Limb (tissue), 2 donors: ENCODE results near the gene AGRN.
"Not testable (repeated sequence)": the region's sequence is repeated elsewhere in the genome, so short reads cannot be mapped to it uniquely, and the experiment has no call there.

Experiments
- DNase-seq, 2 donors: peaks; one replicate each; pipeline ENCODE4 v3.0.0-alpha.2; 2016; ENCODE audit errors: extremely low spot score in 2 of 2

Gene AGRN

GRCh38 chr1:1065265-1065939 lies 45.5 kb downstream of the AGRN start:
- DNase-seq, result no peak

DNA sequence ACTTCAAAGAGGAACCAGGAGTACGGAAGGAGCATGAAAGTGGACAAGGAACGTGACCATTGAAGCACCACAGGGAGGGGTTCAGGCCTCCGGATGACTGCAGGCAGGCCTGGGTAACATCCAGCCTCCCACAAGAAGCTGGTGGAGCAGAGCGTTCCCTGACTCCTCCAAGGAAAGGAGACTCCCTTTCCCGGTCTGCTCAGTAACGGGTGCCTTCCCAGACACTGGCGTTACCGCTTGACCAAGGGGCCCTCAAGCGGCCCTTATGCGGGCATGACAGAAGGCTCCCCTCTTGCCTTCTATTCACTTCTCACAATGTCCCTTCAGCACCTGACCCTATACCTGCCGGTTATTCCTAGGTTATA lies 46.0 kb downstream of the AGRN start:
- not testable (repeated sequence) for DNase-seq

- no peak for DNase-seq
Measured at GRCh38 chr1:1066403-1067283, 46.7 kb downstream of the AGRN start.

DNA sequence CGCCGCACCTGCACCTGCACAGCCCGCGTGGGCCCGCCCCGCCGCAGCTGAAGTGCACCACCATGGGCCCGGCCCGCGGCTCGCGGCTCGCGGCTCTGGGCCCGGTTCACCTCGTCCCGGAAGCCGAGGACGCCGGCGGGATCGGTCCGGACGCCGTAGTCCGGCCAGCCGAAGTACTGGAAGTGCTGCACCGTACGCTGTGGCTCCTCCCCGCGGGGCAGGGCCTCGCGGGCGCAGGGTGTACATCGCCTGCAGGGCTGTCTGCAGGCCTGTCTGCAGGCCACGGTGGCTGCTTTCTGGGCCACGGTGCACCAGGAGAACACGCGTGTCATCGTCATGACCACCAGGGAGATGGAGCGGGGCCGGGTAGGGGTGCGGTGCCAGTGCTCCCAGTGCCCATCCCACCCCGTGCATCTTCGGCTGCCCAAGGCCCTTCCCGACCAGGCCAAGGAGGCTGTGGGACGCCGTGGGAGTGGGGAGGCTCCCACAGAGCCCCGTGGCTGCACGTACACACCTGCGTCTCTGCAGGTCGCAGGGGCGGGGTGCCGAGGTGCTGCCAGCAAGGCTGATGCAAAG lies 47.5 kb downstream of the AGRN start:
- DNase-seq, result no peak

- DNase-seq, result no peak
Measured at GRCh38 chr1:1067860-1068516, 48.1 kb downstream of the AGRN start.

DNA sequence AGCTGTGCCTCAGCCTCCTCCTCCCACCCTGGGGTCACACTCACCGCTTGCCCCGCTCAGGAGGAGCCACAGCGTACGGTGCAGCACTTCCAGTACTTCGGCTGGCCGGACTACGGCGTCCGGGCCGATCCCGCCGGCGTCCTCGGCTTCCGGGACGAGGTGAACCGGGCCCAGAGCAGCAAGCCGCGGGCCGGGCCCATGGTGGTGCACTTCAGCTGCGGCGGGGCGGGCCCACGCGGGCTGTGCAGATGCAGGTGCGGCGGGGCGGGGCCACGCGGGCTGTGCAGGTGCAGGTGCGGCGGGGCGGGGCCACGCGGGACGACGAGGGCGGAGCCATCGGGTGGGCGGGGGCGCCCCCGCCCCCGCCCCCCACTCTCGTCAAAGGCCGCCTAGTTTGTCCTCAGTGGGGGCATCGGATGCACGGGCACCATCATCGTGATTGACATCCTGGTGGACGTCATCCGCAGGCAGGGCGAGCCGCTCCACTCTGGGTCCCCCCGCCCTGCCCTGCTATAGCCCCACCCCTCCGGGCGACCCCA lies 48.7 kb downstream of the AGRN start:
- DNase-seq, result peak in 1 of 2 donors; percentile 62

DNA sequence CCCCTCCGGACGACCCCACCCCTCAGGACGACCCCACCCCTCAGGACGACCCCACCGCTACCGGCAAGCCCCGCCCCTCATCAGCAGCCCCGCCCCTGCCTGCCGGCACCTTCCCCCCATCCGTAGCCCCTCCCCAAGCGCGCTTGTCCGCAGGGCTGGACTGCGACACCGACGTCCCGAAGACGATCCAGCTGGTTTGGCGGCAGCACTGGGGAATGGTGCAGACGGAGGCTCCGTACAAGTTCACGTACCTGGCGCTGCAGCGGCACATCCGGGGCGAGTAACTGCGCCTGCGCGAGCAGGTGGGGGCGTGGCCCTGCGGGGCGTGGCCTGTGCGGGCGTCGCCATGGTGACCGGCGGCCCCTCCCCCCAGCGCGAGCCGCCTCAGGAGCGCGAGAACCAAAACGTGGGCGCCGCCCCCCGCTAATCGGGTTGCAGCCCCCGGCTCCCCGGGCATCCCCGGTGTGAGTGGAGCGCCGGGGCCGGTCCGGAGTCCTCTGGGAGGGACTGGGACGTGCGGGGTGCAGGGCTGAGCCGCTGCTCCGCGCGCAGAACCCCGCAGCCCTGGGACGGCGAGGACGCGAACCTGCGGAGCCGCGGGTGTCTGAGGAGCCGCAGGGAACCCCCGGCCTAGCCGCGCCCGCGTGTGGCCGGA lies 49.3 kb downstream of the AGRN start:
- DNase-seq, result peak; percentile 19 to 92

DNA sequence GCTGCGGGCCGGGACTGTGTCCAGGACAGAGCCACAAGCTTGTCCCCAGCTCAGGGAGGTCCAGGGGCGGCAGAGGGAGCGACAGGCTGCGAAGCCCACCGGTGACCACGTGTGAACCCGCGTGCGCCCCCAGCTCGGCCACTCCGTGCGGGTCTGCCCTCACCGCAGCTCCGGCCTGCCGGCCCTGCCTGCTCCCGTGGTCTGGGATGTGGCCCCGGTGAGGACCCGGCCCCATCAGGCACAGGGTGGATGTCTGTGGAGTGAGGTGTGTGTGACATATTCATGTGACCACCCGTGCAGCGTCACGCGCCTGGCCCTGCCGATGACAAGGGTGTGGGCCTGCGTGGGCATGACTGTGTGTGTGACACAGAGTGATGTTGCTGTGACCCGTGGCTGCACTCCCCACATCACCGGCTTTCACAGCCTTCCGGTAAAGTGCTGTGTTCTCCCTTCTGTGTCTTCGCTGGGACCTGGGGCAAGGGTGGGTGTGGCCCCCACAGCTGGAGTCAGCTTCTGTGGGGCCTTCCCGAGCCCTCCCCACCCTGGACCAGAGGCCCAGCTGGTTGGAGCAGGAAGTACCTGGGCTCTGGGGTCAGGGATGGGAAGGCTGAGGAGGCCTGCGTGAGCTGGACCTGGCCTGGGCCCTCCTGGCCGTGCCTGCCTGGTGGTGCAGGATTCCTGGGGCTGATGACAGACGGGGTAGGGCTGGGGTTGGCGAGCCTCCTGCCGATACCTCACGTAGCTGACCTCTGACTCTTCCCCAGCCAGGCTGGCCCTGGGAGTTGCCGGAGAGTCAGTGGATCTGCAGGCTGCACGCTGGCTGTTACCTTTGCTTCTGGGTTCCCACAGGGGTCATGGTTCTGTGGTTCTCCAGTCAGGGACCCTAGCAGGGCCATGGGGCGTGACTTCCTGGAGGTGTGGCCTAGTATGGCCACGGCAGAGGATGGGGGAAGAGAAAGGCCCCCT lies 50.1 kb downstream of the AGRN start:
- no peak for DNase-seq

DNA sequence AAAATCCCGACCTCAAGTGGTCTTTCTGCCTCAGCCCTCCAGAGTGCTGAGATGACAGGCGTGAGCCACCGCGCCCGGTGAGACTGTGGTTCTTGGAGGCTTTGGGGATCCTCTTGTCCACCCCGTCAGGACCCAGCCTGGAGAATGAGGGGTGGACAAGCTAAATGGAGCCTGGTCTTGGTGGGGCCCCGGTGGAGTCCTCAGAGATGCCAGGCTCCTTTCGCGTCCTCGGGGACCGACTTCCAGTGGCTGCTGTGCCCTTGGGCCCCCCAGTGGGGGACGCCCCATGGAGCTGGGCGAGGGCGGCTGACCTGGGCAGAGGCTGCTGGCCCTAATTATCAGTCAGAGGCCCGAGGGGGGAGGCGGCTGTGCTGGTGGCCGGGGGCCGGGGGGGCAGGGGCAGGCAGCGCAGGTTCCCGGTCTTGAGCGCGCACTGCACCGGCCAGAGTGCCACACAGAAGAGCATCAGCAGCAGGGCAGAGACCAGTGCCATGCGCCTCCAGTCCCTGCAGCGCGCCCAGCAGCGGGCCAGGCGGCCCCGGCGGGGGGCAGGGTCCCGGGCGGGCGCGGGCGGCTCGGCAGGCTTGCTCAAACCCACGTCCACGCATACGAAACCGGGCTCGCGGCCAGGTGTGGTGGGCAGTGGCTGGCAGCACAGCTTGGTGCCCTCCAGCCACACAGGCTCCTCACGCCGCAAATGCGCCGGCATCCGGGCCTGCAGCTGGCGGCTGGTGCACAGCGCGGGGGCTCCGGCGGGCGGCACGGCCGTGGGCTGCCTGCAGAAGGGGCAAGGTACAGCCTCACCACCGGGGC lies 51.8 kb downstream of the AGRN start:
- no peak for DNase-seq

- no peak for DNase-seq
Measured at GRCh38 chr1:1072299-1072848, 52.5 kb downstream of the AGRN start.

GRCh38 chr1:1072849-1073742 lies 53.2 kb downstream of the AGRN start:
- DNase-seq, result no peak

- no peak for DNase-seq
Measured at GRCh38 chr1:1073743-1074587, 54.0 kb downstream of the AGRN start, which contains the start of gene RNF223. RNF223 (minus strand) TSS chr1:1074306; CDS start chr1:1072566, 1,740 bp downstream.

DNA sequence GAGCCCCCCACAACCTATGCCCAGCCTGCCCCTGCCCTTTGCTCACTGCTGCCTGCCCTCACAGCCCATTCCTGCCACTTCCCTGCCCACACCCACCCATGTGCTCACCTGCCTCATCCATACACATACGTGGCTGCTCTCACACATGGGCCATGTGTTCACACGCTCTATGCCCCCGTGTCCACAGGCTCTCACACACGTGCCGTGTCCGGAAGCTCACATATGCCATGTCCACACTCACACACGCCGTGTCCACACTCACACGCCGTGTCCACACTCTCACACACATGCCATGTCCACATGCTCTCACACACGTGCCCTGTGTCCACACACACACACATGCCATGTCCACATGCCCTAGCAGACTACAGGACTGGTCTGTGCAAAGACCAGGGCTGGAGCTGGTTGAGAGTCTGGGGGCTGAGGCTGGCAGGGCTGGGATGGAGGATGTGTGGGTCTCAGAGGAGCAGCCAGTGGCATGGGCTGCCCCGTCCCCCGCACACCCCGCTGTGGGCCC lies 54.8 kb downstream of the AGRN start:
- no peak for DNase-seq

DNA sequence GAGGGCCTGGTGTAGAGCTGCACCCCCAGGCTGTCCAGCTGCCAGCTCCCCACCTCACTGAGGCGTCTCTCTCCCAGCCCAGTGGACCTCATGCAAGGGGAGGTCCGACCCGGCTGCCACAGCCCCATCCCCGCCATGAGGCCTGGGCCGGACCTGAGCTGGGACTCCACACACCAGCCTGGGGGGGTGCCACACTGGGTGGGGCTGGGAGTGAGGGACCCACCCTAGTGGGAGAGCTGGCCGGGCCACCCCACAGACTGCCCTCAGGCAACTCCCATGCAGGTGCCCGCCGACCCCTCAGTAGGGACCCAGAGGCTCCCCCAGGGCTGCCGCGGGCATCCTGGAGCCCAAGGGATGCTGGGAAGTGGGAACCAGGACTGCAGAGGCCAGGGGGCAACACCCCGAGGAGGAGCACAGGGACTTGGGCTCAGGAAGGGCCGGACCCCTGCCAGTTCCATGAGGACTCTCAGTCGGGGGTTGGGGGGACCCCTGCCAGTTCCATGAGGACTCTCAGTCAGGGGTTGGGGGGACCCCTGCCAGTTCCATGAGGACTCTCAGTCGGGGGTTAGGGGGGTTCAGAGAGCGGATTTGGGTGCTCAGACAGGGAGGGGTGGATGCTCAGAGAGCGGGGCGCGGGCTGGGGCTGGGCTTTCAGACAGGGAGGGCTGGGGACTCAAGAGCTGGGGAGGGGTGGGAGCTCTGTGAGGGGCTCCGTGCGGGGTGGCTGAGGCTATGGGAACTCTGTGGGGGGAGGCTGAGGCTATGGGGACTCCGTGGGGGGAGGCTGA lies 55.4 kb downstream of the AGRN start:
- no peak for DNase-seq

- not testable (repeated sequence) for DNase-seq
Measured at GRCh38 chr1:1077396-1077795, 57.5 kb downstream of the AGRN start.
